NCI-H1694 (cell line): Measurements from ENCODE around the gene KIF26B.
"Not testable (repeated sequence)": the region's sequence is repeated elsewhere in the genome, so short reads cannot be mapped to it uniquely, and the experiment has no call there.

Experiments
- DNase-seq: peaks from one replicate; lab custom pipeline; 2025; lab: John Stamatoyannopoulos, UW

Gene KIF26B

DNA sequence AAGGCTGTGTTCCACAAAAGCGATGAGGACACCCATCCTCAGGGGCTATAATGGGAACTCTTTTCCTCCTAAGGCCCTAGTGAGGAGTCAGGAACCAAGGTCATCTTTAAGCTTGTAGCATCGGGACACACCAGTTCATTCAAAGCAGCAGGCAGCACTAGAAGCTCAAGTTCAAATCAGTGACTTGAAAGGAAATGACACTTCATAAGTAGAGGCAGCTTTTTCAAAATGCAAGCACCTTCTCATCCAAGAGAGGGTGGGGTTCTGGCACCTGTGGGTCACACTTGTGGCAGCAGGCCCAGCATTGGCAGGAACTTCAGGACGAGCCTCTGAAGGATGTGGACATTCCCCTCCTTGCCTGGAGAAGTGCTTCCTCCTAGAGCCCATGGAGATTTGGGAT lies 496.3 kb downstream of the KIF26B start:
- DNase-seq: no peak

DNA sequence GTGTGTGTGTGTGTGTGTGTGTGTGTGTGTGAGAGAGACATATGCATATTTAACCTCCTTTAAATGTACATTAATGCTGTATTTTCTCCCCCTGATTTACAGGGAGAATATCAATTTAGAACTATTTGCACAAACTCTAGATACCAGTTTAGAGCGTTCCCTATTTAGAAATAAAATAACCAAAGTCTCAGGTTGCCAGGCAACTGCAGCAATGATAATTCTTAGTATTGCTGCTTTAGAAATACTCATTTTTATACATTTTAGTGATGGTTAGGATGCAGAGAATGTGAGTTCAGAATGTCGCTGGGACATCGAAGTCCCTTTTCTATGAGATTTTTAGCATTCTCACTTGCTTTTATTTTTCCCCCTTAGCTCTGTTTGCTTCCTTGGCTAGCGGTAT lies 497.3 kb downstream of the KIF26B start:
- DNase-seq: no peak

DNA sequence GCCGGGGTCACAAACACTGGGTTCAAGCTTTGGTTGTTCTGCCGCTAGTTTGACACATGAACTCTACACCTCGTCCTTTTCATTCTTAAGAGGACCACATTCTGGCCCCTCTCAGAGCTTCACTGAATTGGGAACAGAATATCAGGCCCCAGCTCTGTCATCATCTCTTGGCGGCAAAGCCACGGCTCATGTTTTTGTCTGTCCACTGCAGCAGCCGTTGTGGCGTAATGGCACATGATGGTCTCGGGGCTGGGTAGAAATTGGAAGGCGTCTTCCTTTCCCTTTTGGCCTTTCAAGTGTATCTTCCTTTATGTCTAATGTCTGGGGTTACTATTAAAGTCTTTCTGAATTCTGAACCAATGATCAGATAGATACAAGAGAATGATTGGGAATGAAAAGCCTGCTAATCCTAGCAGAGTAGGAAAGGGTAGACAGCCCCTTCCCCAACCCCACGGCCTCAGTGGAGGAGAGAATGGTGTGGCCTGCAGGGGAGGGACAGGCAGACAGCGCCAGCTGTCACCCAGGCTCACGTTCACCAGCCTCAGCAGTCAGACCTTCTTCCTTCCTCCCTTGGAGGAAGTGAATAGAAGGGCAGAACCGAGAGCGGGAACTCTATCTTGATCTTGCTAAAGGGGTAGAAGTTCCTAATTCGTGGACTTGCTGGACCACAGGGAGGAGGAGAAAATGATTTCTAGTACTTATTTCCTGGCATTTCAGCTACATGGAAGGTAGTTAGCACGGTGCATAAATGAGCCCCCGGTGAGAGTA lies 498.1 kb downstream of the KIF26B start:
- DNase-seq: no peak

DNA sequence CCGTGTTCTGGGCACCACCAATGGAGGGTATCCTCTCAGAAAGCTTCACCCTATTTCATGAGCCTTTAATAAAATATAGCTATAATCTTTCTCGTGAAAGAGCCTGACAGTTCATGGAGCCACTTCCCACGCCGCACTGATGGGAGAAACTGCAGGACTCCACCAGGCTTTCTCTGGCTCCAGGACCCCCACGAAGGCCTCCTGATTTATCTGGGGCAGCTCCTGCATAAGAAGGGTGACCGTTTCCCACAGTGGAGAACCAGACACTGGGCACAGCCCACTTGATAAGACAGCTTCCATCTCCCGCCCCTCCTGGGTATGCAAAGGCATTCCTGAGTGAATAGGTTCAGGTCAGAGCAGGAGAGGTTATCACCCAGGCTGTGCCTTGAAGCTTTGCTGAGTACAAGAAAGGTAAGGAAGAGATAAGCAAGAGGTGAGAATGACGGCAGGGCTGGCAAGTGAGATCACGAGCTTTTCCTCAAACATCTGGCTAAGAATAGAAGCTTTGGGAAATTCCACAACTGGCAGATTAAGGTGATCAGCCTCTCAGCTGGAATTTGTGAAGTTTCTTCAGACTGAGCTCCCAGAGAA lies 499.8 kb downstream of the KIF26B start:
- no peak for DNase-seq

DNA sequence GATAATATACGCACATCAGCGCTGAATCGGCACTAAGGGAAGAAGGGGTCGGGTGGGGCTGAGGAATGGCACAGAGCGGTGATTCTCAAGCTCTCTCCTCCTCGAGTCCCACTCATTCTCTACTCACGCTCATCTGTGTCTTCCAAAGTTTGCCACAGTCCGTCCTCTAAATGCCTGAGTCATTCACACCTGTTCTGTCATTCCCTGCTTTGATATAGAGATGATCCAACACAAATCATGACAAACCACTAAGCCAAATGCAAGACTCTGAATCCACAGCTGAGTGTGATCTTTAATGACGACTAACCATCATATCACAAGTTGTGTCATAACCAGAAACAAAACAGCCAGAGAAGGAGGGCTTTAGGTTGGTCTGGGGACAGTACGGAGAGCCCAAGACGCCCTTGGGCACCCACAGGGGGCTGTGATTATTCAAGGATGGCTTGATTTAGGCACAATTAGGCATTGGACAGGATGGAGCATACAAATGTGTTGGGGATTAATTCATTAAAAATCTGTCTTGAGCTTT lies 501.5 kb downstream of the KIF26B start:
- DNase-seq: no peak

DNA sequence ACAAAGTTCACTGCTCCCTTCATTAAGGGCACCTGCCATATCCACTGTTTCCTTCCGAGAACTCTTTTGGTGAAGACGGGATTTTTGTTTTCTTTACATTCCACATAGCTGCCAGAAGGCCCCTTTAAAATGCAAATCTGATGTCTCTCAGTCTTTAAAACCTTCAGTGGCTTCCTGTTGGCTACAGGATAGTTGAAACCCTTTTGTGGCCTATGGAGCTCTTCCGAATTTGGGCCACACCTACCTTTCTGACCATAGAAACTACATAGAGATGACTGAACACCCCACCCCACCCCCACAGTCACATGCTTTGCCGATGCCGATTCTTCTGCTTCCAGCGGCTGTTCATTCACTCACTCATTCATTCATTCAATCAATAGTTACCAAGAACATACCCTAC lies 502.6 kb downstream of the KIF26B start:
- DNase-seq: no peak

DNA sequence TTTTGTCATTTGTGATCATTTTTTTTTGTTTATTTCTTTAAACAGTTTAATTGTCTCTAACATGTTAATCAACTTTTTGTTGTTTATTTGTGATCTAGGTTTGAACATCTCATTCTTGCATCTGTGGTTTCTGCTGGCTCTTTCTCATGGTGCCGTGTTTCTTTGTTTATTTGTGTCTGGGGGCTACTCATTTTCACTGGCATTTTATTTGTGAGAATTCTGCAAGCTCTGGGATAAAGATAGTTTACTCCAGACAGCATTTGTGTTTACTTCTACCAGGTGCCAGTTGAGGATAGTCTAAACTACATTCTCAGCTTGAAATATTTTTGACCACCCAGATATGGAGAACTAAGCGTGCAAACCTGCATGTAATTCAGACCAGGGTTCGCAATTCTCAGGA lies 508.6 kb downstream of the KIF26B start:
- no peak for DNase-seq

DNA sequence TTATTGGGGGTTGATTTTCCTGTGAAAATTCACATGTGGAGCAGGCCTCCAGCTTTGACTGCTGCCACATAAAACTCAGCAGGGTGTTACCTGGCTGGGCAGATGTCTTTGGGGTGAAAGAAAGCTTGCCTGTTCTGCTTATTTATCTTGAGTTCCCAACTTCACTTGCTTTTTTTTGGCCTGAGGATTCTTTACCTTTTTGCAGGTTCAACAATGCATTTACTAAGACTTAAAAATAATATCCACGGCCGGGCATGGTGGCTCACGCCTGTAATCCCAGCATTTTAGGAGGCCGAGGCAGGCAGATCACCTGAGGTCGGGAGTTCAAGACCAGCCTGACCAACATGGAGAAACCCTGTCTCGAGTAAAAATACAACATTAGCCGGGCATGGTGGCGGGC lies 509.1 kb downstream of the KIF26B start:
- no peak for DNase-seq

DNA sequence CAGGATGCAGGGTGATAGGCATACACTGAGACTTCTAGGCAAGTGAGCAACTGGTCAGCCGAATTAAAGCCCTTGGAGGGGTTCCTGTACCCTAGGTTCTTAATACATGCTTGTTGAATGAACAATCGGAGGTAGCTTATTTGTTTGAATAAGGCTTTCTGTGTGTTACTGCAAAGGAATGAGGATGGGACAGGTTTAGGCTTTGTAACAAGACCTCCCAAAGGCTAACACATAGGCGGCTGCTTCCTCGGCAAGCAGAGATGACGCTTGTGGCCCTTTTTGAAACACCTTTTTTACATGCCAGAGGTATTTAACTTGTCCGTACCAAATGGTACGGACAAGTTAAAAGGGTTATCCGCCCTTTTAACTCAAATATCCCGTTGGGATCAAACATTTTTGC lies 511.6 kb downstream of the KIF26B start:
- no peak for DNase-seq

DNA sequence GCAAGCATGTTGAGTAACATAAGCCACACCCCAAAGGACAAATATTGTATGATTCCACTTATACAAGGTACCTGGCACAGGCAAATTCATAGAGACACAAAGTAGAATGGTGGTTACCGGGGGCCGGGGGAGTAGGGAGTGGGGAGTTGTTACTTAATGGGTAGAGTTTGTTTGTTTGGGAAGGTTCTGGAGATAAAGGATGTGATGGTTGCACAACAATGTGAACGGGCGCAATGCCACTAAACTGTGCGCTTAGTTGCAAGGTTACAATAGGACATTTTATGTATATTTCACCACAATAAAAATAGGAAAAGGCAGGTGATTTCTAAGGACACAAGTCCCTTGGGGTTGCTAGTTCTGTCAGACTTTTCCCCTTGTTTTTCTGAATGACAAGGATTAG lies 516.6 kb downstream of the KIF26B start:
- no peak for DNase-seq

DNA sequence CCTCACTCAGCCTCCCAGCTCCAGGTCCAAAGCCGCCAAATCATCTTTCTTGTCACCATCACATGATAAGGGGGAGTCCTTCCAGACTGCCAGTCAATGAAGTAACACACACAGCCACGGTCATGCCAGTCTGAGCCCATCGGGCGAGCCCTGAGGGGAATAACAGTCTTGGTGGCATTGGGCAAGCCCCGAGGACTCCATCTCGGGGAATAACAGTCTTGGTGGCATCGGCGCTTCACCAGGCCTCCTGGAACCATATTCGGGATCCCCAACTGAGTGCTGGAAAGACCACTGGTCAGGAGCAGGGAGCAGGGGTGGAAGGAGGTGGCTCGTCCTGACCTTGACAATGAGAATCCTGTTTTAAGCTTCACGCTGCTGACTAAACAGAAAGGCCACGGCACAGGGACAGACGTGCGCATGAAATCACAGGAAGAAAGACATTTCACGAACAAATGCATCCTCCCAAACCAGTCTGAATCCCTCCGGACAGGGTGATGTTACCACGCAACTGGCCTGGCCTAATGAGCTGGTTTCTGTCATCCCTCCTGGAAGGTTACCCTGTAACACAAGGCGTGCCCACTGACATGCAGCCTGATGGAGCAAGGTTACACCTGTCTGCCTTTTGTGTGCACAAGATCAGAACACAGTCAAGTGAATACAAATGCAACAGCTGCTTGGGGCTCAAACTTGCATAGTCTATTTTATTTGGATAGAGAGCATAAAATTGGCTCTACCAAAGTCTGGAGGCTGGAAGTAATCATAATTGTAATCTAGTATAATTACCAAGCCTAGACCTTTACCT lies 517.4 kb downstream of the KIF26B start:
- DNase-seq: no peak

DNA sequence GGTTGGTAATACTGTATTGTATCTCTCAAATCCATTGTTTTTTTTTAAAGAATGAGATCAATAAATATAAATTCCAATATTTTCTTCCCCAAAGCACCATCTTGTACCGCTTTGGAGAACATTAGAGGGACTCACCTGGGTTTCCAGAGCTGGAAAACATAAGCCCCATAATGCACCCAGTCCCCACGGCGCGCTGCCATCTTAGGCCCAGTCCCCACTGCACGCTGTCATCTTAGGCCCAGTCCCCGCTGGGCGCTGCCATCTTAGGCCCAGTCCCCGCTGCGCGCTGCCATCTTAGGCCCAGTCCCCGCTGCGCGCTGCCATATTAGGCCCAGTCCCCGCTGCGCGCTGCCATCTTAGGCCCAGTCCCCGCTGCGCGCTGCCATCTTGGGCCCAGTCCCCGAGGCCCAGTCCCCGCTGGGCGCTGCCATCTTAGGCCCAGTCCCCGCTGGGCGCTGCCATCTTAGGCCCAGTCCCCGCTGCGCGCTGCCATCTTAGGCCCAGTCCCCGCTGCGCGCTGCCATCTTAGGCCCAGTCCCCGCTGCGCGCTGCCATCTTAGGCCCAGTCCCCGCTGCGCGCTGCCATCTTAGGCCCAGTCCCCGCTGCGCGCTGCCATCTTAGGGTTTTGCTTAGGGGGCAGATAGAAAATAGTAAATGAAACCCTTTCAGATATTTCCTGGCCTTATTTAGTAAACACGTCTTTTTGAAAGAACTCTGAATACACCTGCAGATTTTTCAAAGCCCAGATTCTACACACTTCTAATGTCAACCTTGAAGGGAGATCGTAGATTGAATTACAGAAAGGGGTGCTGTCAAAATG lies 518.3 kb downstream of the KIF26B start:
- DNase-seq: not testable (repeated sequence)

DNA sequence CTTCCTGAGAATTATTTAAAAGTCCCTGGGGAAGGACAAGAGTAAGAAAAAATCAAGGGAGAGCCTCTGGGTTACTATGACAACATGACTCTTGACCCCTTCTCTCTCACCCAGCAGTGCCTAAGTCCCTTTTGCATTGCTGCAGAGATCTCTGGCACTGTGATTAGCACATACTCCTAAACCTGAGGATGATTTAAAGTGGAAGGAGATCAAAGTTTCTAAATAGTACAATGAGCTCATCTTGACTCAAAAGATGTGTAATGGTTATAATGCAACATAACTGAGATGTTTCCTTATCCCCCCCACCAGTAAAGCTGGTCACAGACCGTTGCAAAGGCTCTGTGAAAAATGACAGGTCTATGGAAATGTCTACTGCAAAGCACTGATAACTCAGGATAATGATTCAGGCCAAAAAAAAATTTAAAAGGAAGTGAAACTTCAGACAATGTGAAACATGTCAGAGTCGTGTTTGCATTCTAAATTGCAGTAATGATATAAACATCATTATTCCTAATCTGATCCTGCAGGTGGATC lies 519.2 kb downstream of the KIF26B start:
- DNase-seq: no peak

DNA sequence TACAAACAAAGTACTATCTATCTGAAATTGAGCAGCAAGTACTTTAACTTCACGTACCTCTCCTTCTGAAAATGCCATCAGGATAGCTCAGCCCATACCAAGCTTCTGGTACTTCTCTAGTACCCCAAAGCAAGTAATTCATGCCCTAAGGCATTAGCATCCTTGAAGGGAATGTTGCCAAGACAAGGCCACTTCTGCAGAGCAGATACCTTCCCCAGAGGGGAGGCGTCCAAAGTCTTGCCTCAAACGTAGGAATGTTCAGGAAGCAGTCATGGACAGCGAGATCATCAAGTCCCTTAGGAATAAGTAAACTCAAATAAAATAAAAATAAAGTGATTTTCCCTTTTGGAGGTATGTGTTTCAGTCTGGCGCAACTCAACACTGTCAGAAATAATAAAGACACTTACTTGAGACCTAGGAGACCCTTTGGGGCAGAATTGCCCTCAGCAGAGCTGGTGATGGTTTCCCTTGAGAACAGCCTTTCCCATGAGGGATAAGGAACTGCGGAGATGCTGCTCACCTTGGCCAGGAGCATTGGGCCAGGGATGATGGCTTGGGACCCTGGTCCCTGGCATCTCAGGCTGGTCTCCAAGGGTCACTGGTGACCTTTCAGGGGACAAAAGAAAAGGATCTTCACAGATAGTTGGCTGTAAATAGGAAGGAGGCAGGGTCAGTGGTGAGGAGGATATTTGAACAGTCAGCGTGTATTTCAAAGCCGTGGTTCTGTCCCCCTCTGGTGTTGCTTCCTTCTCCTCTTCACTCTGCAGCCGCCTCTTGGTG lies 522.9 kb downstream of the KIF26B start:
- DNase-seq: no peak

DNA sequence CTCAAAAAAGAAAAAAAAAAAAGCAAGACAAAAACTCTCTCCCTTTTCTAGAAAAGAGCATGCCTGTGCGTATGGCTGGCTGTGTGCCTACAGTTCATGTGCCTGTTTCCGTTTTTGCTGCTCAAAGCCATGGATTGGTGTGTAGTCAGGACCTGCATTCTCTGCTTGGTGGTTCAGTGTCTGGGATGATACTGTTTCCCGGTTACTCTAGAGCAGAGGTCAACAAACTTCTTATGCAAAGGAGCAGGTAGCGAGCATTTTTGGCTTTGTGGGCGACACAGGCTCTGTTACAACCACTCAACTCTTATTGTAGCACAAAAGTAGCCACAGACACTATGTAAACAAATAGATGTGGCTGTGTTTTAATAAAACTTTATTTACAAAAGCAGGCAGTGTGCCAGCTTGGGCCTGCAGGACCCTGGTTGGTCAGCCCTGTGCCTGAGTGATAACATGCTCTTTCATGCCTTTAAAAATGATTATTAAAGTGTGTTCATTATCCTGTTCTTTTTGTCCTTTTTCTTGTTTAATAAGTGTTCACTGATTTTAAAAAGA lies 524.2 kb downstream of the KIF26B start:
- no peak for DNase-seq

DNA sequence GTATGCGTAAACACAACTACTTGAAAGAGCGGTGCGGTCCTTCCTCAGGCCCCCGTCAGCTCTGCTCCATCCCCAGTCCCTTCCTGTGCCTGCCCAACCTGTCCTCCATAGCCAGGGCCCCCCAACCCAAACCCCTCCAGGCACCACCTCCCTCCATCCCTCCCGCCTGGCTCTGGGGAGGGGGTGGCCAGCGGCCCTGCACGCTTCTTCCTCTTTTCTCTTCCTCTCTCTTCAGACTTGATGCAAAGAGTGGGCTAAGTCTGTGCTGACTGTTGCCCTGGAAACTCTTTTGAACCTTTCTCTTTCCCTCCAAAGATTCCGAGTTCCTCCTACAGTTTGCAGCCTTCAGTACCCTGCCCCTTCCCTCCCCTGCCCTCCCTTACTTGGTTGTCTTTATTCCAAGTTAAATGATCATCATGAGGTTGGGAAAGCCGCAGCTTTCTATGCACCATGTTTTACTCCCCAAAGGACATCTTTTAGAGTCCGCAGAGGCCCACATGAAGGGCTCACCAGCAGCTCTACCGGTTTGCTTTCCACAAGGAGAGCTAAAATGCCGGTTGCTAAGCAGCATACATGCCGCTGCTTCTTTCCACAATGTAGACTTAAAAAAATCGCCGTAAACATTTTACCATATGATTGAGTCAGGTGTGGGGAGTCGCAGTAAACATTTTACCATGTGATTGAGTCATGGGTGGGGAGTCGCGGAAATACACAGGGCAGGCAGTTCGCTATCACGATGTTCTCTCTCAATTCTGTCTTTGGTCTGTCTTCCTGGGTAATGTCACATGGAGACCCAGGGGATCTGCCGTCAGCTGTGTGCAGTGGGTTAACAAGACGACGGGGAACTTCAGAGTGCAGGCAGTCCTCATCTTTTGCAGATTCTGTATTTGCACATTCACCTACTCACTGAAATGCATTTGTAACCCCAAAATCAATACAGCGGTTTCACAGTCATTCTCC lies 525.3 kb downstream of the KIF26B start:
- no peak for DNase-seq

DNA sequence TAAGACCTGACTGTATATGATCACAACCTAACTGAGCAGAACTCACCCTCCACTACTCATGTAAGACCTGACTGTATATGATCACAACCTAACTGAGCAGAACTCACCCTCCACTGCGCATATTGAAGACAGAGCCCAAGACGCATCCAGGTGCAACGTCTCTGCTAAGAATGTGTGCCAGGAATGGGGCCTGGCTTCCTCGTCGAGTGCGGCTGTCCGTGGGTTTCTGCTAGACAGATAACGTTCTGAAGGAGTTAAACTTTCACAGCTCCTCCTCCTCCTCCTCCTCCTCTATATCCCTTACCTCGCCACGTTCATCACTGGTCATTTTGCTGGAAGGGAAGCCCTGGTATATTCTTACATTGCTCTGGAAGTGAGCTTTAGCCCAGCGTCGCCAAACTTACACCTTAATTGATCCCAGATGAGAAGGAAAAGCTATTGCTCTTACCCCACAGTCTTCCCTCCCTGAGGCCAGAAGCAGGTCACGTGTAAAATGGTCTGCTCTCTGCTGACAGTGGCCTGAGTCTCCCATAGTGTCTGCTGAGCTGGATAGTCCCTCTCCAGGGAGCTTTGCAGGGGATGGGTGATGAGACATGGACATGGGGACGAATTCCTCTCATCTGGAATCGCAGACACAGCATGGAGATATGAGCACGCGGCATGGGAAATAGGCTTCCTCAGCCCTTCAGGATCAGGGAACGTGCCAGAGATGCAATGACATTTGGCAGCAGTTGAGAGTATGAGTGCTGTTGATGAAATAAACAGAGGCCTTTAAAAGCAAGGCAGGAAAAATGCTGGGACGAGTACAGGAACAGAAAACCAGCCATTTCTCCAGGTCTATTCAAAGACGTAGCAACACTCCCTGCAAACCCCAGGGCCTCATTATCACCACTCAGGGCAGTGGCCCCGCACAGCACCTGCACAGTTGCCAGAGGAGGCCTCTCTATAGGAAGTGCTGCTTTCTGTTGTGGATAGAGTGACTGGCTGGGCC lies 528.1 kb downstream of the KIF26B start:
- DNase-seq: peak; percentile 10

DNA sequence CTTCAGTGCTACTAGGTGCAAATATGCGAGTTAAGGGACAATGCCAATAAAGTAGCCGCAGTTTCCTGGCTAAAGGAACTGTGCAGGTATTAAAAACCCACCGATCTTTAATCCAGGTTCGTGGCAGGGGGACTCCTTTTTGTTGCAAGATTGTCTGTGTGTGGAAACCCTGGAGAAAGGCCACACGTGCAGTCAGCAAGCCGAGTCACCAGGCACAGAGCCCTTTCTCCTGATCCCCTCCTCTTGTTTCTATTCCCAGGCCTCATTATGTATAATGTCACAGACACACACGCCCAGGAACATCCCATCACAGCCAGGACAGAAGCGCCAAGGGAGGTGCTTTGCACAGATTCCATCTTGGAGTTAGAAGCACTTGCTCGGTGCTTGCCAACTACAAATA lies 528.9 kb downstream of the KIF26B start:
- no peak for DNase-seq
